ENCODE results near the gene ERP29.
"Not testable (repeated sequence)": the region's sequence is repeated elsewhere in the genome, so short reads cannot be mapped to it uniquely, and the experiment has no call there.

The ERP29 gene

GRCh38 chr12:111997300-111997699 is 15.9 kb upstream of the ERP29 start:
- H3K4me3 ChIP-seq (replicated peaks; ENCODE audit: low read depth, low read length), result no peak overlapping the region
- TF ChIP-seq CTCF (IDR thresholded peaks at IDR 0.05; ENCODE audit: insufficient read depth, low read length, poor library complexity, severe bottlenecking), result no peak

GRCh38 chr12:111998015-111998414 is 15.2 kb upstream of the ERP29 start:
- Histone ChIP-seq H3K27me3 (replicated peaks; ENCODE audit: control insufficient read depth, insufficient read depth, low read length) (no peaks in the 10 kb centered on the region), H3K4me3 (replicated peaks; ENCODE audit: low read depth, low read length) (no peak overlapping the region), H3K36me3 (ENCODE audit: control insufficient read depth, insufficient read depth, low read length) (no peaks in the 10 kb centered on the region)
- TF ChIP-seq CTCF (IDR thresholded peaks at IDR 0.05; ENCODE audit: insufficient read depth, low read length, poor library complexity, severe bottlenecking), result no peak
- DNase-seq (ENCODE audit: extremely low read depth, insufficient read length), result no peak

More at GRCh38 chr12:111997300-111997699, 15.9 kb upstream of the ERP29 start:
- Histone ChIP-seq H3K27me3 (replicated peaks; ENCODE audit: control insufficient read depth, insufficient read depth, low read length) (no peaks in the 10 kb centered on the region), H3K36me3 (ENCODE audit: control insufficient read depth, insufficient read depth, low read length) (no peaks in the 10 kb centered on the region)
- no peak for DNase-seq (ENCODE audit: extremely low read depth, insufficient read length)

- not testable (repeated sequence) for H3K36me3 ChIP-seq (ENCODE audit: control insufficient read depth, insufficient read depth, low read length); DNase-seq (ENCODE audit: extremely low read depth, insufficient read length); H3K4me3 ChIP-seq (replicated peaks; ENCODE audit: low read depth, low read length); H3K27me3 ChIP-seq (replicated peaks; ENCODE audit: control insufficient read depth, insufficient read depth, low read length)
Observed at GRCh38 chr12:111999129-111999528, 14.1 kb upstream of the ERP29 start.

GRCh38 chr12:112000820-112001219 is 12.4 kb upstream of the ERP29 start:
- no peak for DNase-seq (ENCODE audit: extremely low read depth, insufficient read length)
- TF ChIP-seq CTCF (IDR thresholded peaks at IDR 0.05; ENCODE audit: insufficient read depth, low read length, poor library complexity, severe bottlenecking), result no peak
- H3K27me3 ChIP-seq (replicated peaks; ENCODE audit: control insufficient read depth, insufficient read depth, low read length), result no peaks in the 10 kb centered on the region
- H3K36me3 ChIP-seq (ENCODE audit: control insufficient read depth, insufficient read depth, low read length), result no peaks in the 10 kb centered on the region
- no peak overlapping the region for H3K4me3 ChIP-seq (replicated peaks; ENCODE audit: low read depth, low read length)

GRCh38 chr12:112001576-112001975 is 11.7 kb upstream of the ERP29 start:
- H3K27me3 ChIP-seq (replicated peaks; ENCODE audit: control insufficient read depth, insufficient read depth, low read length), result no peaks in the 10 kb centered on the region
- H3K4me3 ChIP-seq (replicated peaks; ENCODE audit: low read depth, low read length), result no peak overlapping the region
- DNase-seq (ENCODE audit: extremely low read depth, insufficient read length), result no peak
- TF ChIP-seq CTCF (IDR thresholded peaks at IDR 0.05; ENCODE audit: insufficient read depth, low read length, poor library complexity, severe bottlenecking), result no peak
- H3K36me3 ChIP-seq (ENCODE audit: control insufficient read depth, insufficient read depth, low read length), result no peaks in the 10 kb centered on the region

- DNase-seq (ENCODE audit: extremely low read depth, insufficient read length), result no peak
- TF ChIP-seq CTCF (IDR thresholded peaks at IDR 0.05; ENCODE audit: insufficient read depth, low read length, poor library complexity, severe bottlenecking), result no peak
- no peaks in the 10 kb centered on the region for H3K36me3 ChIP-seq (ENCODE audit: control insufficient read depth, insufficient read depth, low read length)
- H3K27me3 ChIP-seq (replicated peaks; ENCODE audit: control insufficient read depth, insufficient read depth, low read length), result no peaks in the 10 kb centered on the region
- no peak overlapping the region for H3K4me3 ChIP-seq (replicated peaks; ENCODE audit: low read depth, low read length)
Observed at GRCh38 chr12:112004041-112004440, 9.2 kb upstream of the ERP29 start.
